ENCODE measurements around the gene TSHZ2.

DNA sequence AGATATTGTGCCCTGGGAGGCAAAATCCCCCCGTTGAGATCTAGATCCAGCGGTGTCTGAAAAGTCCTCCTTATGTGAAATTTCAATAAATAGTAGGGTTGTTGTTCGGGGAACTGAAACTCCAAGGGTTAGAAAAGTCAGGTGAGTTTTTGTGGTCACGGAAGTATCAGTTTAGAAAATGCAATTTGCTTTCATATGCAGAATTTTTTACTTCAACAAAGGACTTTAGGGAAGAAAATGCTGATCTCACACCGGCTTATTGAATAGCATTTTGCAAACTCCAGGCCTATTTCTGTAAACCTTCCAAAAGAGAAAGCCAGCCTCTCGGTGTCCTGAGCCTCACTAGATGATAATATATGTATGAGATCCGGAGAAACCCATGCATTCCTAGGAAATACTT lies 254.7 kb downstream of the TSHZ2 start:
- TF ChIP-seq, protein P1, sequence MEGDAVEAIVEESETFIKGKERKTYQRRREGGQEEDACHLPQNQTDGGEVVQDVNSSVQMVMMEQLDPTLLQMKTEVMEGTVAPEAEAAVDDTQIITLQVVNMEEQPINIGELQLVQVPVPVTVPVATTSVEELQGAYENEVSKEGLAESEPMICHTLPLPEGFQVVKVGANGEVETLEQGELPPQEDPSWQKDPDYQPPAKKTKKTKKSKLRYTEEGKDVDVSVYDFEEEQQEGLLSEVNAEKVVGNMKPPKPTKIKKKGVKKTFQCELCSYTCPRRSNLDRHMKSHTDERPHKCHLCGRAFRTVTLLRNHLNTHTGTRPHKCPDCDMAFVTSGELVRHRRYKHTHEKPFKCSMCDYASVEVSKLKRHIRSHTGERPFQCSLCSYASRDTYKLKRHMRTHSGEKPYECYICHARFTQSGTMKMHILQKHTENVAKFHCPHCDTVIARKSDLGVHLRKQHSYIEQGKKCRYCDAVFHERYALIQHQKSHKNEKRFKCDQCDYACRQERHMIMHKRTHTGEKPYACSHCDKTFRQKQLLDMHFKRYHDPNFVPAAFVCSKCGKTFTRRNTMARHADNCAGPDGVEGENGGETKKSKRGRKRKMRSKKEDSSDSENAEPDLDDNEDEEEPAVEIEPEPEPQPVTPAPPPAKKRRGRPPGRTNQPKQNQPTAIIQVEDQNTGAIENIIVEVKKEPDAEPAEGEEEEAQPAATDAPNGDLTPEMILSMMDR (IDR thresholded peaks at IDR 0.05) = no peak
- no peak for TF ChIP-seq POLR2A (IDR thresholded peaks at IDR 0.05)
